GM19035 (cell line): ENCODE results near the gene RHD.
"Not testable (repeated sequence)": the region's sequence is repeated elsewhere in the genome, so short reads cannot be mapped to it uniquely, and the experiment has no call there.

ENCODE experiments used
- ATAC-seq: cut with Tn5 transposase; IDR thresholded peaks from one replicate; pipeline ENCODE4 v1.9.1; 2021; ENCODE audit not compliant: unreplicated experiment

The RHD gene

DNA sequence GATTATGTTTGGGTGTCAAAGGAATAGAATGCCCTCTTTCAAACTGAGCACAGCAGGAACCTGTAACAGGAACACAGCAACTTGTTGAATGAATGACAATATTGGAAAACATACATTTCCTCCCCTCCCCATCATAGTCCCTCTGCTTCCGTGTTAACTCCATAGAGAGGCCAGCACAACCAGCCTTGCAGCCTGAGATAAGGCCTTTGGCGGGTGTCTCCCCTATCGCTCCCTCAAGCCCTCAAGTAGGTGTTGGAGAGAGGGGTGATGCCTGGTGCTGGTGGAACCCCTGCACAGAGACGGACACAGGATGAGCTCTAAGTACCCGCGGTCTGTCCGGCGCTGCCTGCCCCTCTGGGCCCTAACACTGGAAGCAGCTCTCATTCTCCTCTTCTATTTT is at the start of gene RHD:
RHD (plus strand) TSS at position 272 of the 400 bp plus-strand sequence; CDS start at position 311, 39 bp downstream.
- ATAC-seq = not testable (repeated sequence)

DNA sequence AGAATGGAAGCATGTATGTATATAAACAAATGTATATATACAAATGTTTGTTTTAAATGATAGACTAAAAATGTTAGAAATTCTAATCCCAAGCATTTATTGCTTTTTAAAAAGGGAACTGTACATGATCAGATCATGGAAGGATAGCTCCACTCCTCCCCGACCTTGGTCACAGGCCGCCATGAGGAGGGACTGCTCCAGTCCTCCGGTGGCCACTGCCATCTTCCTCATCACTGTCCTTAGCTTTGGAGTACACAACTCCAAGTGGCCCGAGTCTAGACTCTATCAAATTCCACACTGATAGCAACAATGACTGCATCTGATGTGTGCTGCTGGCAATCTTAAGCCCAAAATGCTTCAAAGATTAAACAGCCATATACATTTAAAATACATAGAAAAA is 49.7 kb upstream of the RHD start:
- ATAC-seq = no peak

DNA sequence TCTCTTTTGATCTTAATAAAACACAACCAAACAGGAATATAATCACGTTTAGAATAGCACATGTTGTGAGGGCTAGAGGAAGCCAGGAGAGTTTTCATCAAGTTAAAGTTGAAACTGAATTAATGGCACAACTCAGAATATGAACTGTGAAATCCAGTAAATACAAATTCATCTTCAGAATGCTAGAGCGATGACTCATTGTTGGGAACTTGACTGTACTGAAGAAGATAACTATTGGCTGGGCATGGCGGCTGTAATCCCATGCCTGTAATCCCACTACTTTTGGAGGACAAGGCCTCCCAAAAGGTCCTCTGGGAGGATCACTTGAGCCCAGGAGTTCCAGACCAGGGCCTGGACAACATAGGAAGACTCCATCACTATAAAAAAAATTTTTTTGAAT is 48.8 kb upstream of the RHD start:
- no peak for ATAC-seq

DNA sequence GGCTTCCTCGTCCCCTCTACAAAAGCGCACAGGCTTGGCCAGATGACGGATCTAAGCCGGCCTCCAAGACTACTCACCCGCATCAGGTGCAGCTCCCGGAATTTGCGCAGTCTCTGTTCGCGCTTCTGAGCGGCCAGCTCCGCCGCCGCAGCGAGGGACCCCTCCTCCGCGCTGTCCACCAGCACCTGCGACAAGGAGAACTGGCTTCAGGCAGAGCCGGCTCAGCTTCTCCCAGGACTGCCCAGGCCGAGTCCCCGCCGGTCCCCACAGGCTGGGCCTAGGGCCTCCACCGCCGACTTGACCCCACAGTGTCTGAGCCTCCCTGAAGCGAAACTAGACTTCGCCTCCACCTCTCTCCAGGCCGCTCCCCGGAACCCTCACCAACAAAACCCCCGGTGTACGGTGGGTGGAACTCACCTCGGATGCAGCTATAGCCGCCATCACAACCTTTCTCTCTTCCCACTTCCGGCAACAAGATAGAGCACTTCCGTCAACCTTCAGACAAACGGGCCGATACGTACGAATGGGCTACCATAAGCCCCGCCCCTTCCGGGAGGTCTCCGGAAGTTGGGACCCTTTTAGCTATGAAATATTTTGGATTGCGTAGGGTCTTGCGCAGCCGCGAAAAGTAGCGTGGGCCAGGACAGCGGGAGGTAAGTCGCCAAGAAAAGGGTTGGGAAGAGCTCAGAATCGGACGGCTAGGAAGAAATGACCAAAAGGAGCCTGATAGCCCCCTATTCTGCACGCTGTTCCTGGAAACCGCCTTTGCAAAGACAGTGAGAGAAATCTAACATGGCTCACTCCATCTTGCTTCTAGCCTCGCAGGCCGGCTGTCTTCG is 40.1 kb upstream of the RHD start, which contains the start of gene SYF2:
SYF2 (minus strand) TSS at position 476 of the 839 bp plus-strand sequence; CDS start at position 441, 35 bp downstream.
- peak; percentile 81 for ATAC-seq

DNA sequence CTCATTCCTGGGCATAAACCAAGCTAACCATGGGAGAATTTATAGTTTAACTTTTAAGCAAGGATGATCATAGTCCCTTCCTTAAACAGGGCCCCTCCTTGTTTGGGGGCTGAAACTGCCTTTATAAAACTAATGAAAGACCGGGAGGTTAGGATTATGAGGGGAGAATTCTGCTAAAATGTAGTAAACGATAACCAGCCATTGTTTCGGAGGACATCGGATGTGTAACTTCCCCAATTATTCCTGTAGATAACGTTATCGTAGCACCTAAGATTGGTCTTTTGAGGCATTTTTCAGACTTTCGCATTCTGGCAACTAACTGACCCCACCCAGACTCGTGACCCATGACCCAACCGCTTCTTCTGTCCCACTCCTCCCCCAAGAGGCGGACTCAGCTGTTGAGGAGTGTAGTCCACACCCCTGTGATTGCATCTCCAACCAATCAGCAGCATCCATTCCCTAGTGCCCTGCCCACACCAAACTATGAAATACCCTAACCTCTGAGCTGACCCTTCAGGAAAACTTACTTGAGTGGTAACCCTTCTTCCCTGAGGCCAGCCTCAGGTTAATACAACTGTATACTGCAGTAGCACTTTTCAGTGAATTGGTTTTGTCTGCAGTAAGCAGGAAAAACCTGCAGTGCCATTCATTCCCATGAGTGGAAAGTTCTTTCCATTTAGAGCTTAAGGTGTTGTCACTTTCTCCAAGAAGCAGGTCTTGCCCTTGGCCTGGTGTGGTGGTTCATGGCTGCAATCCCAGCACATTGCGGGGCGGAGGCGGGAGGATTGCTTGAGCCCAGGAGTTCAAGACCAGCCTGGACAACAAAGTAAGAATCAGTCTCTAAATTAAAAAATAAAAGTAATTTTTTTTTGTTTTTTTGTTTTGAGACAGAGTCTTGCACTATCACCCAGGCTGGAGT is 39.2 kb upstream of the RHD start:
- peak; percentile 49 for ATAC-seq

DNA sequence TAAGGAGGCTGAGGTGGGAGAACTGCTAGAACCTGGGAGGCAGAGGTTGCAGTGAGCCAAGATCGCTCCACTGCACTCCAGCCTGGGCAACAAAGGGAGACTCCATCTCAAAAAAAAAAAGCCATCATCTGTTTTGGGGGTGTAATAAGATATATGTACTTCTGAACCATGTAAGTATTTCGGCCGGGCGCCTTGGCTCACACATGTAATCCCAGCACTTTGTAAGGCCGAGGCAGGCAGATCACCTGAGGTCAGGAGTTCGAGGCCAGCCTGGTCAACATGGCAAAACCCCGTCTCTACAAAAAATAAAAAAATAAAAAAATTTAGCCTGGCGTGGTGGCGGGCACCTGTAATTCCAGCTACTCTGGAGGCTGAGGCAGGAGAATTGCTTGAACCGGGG is 36.9 kb upstream of the RHD start:
- not testable (repeated sequence) for ATAC-seq

DNA sequence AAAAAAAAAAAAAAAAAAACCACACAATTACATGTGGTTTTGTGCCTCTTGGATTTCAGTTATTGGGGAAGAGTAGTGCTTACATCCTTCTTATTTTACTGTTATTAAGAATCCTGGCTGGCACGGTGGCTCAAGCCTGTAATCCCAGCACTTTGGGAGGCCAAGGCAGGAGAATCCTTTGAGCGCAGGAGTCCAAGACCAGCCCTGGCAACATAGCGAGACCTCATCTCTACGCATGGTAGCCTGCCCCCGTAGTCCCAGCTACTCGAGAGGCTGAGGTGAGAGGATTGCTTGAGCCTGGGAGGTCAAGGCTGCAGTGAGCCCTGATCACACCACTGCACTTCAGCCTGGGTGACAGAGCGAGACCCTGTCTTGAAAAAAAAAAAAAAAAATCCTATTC is 36.0 kb upstream of the RHD start:
- ATAC-seq = not testable (repeated sequence)

DNA sequence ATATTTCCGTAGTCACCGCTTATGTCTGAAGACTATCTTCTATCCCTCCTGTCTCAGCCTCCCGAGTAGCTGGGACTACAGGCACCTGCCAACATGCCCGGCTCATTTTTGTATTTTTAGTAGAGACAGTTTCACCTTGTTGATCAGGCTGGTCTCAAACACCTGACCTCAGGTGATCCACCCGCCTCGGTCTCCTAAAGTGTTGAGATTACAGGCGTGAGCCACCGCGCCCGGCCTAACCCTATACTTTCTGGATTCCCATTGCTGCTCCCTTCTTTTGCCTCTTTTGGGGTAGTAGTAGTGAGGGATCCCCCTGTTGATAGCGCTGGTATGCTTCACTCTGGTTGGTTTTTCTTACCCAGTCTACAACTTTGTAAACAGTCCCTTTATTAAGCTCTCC is 34.3 kb upstream of the RHD start:
- no peak for ATAC-seq

DNA sequence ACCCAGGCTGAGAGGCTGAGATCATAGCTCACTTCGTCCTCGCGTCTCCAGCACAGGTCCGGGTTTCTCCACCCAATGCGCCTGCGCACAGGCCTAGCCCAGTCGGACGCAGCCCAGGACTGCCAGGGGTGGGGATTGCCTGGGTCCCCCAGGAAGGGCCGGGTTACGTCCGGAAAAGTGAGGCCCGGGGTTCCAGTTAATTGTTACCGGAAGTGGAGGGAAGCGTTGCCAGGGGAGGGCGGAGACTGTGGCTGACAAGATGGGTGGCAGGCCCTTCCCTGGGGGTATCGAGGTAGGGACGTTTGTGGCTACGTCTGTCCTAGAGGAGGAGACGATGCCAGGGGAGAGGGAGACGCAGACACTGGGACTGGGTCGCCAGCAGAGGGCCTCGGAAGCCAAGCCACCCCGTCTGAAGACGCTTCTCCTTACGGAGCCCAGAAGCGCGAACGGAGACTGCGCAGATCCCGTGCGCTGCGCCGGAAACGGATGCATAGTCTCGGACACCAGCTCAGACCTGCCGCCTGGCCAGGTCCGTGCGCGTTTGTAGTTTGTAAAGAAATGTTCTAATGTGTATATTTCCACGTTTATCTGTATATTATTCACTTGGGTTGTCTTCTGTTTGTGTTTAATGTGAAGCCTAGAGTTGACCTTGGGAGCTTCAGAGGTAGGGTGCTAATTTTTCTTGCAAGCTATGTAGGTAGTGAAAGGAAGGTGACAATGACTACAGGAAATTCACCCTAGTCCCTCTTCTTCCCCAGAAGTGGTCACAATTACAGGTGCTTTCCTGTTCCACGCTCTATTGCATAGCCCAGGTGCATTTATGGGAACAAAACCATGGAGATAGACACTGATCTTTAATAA is 32.4 kb upstream of the RHD start:
- peak; percentile 67 for ATAC-seq

DNA sequence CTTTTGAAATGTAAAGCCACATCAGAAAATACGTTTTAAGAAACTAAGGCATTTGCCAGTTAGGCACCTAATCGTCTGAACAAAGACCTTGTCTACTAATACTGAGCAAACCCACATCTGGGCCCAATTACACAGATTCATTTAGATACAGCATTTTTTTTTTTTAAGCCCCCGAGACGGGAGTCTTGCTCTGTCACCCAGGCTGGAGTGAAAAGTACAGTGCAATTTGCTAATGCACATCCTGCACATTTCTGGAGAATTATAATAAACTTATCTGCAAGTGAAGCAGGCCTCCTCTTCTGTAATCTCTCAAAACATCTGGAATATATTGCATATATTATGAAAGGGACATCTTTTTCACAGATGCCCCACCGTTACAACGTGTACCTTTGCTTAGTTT is 28.4 kb upstream of the RHD start:
- no peak for ATAC-seq

DNA sequence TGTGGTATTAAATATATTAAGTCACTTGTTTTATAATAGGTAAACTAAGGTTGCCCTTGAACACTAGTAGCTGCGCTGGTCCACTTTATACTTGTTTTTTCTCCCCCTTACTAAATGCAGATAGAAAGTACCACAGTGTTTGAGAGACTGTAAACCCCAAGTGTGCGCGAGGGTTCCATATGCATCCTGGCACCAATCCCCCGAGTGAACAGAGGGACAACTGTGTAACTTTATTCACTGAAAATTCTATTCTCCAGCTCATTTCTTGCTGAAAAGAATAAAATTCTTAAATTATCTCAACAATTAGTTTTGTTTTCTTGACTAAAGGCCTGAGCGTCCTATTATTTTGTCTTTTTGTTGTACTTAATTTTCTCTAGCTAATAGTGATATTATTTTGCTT is 26.9 kb upstream of the RHD start:
- no peak for ATAC-seq

DNA sequence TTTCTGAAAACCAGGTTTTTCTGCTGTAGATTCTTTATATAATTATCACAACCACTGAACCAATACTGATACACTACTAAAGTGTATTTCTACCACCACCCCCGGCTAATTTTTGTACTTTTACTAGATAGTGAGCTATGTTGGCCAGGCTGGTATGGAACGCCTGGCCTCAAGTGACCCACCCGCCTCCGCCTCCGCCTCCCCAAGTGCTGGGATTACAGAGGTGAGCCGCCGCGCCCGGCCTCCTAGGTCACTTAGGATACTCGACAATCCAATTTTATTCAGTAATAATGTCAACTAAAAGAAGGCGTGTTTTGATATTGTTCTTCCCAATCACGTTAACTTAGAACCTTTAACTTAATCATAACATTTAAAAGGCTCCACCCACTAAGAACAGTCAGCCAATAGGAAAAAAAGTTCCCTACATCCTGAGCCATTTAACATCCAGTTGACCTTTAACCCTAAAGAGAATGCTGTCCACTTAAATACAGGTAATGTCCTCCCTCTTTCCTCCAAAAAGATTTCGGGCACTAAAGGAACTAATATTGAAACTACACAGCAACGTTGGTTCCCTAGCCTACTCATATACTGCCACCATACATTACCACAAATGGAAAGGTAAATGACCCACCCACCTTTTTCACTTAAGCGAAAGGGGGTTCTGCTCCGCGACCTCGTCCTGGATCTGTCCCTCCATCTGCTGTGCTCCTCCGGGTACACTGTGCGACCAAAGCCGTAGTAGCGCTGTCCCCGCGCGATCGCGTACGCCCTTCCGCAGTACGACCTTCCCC is 26.3 kb upstream of the RHD start:
- no peak for ATAC-seq

DNA sequence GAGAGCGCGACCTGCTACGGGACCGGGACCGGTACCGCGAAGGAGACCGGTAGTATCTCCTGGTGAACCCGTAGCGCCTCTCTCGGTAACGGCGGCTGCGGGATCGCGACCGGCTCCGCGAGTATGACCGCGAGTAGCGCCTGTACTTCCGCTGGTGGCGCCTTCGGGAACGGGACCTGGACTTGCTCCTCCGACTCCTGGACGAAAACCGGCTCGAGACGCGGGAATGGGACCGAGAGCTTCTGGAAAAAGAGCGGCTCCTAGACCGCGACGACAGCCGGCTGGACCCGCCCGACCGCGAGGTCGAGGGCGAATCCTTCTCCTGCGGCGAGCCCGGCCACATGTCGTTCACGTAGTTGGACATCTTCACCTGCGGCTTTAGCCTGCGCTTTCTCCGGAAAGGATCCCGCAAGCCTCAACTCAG is 25.7 kb upstream of the RHD start:
- ATAC-seq = peak; percentile 4

DNA sequence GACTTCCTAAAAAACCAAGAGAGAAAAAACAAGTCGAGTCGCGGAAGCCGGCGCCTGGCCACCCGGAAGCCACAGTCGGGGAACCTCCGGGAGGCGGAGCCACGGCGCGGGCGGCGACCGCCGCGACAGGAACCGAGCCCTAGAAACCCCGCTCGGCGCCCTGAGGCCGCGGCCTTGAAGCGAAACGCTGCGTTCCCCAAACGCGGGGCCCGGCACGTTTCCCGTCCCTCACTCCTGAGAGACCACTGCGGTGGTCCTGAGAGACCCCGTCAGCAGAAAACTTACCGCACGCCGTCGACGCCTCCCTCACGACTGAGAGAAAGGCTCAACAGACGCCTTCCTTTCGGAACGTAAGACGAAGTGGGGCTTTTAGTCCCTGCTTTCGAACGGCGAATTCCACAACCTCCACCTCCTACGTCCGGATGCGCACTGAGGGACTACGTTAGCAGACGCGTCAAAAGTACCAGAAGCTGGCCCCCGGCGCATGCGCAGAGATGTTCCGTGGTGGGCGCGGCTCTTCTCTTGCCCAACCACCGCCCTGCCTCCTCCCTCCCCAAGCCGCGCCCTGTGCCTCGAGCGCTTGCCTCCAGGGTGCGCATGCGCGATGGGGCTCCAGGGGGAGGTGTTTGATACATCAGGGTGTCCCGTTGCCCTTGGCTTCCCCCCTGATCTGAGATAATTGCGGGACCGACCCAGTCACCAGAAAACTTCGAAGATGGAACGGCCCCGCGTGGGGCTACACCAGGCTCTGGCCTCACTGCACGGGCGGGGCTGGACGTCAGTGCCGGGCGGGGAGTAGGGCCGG is 25.1 kb upstream of the RHD start, which contains the start of gene RSRP1:
RSRP1 (minus strand) TSS at position 431 of the 805 bp plus-strand sequence. CDS start 491 bp downstream, outside the sequence.
- peak; percentile 91 for ATAC-seq

DNA sequence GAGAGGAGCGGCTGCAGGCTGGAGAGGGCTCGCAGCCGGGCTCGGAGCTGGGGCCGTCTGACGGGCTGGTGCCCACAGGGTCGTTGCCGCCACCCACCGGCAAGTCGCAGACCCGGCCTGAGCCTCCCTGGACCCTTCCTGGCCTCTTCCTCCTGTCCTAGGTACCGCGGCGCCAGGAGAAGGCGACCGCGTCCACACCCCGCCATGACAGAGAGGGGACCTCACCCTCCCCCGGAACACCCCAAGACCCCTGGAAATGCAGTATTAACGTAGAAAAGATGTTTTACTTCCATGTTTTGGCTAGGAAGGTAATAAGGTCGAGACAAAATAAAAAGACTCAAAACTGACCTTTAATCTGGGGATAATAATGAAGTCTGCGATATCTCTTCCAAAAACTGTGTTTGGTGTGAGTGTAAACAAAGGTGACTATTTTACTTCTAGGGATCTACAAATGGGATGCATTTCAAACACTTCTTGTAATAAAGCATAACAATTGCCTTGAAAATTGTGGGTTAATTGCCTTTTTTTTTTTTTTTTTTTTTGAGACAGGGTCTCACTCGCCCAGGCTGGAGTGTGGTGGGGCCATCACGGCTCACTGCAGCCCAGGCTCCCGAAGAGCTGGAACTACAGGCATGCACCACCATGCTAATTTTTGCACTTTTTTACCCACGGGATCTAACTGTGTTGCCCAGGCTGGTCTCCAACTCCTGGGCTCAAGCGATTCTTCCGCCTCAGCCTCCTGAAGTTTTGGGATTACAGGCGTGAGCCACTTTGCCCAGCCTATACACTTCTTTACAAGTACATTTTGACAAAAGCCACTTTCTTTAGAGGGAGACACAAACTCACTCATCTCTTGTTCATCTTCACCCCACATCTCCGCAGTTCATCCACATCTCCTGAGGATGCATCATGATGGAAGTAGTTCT is 24.2 kb upstream of the RHD start:
- no peak for ATAC-seq

DNA sequence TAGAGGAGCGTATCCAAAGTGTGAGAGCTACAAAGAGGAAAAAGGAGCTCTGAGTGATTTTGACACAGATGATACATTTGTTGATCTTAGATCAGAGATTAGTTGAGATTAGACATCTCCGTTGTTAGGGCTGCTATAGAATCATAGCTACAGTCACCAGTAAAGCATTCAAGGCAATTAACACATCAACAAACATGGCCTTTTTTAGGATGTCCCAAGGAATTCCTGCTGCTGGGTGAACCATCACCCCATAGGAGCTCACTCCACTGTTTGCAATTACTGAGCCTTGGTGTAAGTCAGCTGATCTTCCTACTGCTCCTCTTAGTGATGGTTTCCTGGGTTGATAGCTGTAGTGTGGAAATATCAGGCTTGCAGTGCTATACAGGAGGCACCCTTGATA is 18.4 kb upstream of the RHD start:
- no peak for ATAC-seq

DNA sequence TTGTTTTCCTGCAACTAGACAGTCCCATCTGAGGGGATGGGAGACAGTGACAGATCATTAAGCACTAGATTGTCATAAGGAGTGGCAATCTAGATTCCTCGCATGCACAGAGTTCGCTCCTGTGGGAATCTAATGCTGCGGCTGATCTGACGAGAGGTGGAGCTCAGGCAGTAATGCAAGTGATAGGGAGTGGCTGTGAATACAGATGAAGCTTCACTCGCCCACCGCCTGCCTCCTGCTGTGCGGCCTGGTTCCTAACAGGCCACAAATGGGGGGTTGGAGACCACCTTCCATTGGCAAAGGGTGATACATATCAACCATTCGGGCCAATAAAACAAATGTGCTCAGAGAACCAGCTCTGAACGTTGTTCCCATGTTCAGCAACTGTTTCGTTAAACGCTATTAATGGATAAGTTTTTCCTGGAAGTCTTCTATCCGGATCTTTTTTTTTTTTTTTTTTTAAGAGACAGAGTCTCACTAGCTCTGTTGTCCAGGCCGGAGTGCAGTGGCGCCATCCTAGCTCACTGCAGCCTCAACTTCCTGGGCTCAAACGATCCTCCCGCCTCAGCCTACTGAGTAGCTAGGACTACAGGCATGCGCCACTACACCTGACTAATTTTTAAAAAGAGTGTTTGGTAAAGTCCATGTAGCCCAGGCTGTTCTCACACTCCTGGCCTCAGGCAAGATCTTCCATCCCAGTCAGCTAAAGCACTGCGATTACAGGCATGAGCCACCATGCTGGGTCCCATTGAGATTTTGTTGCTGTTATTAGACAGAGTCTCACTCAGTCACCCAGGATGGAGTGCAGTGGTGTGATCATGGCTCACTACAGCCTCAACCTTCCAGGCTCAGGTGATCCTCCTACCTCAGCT is 16.4 kb upstream of the RHD start:
- no peak for ATAC-seq
